K562 (cell line): ENCODE measurements around the gene SPATA20. TPM values are rescaled to one million over a fixed set of nuclear protein-coding genes. Genes with fewer than 3 reads are reported as not detected.

Experiments used
- CTCF ChIP-seq, 3 experiments: IDR thresholded peaks in 2 of 3; conservative IDR thresholded peaks in 1 of 3; 2 replicates each; pipeline ENCODE4 v1.5.1; 2011 to 2012; ENCODE audit warnings: low read length in 3 of 3, mild to moderate bottlenecking in 3 of 3, control low read depth in 2 of 3, improper control_type of control experiment in 1 of 3, inconsistent platforms in 1 of 3, low read depth in 1 of 3, mixed read lengths in 1 of 3, moderate library complexity in 1 of 3; ENCODE audit not compliant: insufficient read depth in 2 of 3
- DEAF1 ChIP-seq: fragments of 450-650 bp; formaldehyde crosslinking; IDR thresholded peaks from 2 replicates; pipeline ENCODE4 v1.4.0; 2020; ENCODE audit warnings: mild to moderate bottlenecking, moderate library complexity
- KLF16 ChIP-seq: IDR thresholded peaks from 2 replicates; pipeline ENCODE4 v1.6.1; 2016; ENCODE audit warnings: antibody characterized with exemption
- RAD21 ChIP-seq, 2 experiments: fragments of 250-450 bp in 1 of 2; fragments of 450-650 bp in 1 of 2; sonication (Bioruptor Pico) in 1 of 2; formaldehyde crosslinking in 1 of 2; IDR thresholded peaks in 1 of 2; conservative IDR thresholded peaks in 1 of 2; 2 replicates each; pipeline versions ENCODE4 v1.4.0 to v1.8.0; 2020 to 2022; ENCODE audit warnings: mild to moderate bottlenecking in 2 of 2, moderate library complexity in 1 of 2
- TFAP4 ChIP-seq: sonication (generic); formaldehyde crosslinking; IDR thresholded peaks from 2 replicates; pipeline ENCODE4 v1.8.0; 2022; ENCODE audit warnings: missing genetic modification reagents, mild to moderate bottlenecking, moderate library complexity, borderline replicate concordance
- YBX1 ChIP-seq: fragments of 450-650 bp; IDR thresholded peaks from 2 replicates; pipeline ENCODE4 v1.7.1; 2016; ENCODE audit warnings: mild to moderate bottlenecking
- ZNF274 ChIP-seq: IDR thresholded peaks from 2 replicates; pipeline ENCODE4 v1.6.1; 2011; ENCODE audit warnings: low read depth, mild to moderate bottlenecking, low read length, moderate library complexity, borderline replicate concordance
- ZNF592 ChIP-seq: fragments of 450-650 bp; IDR thresholded peaks from 2 replicates; pipeline ENCODE4 v1.6.1; 2017; ENCODE audit warnings: antibody characterized with exemption, mild to moderate bottlenecking
- polyA plus RNA-seq, 8 experiments: library from polyadenylated mRNA; depleted of rRNA in 4 of 8; stranded (reverse) in 5 of 8; unstranded in 3 of 8; fragments of >200 nt; fragmentation: Nextera tagmentation in 2 of 8; fragmentation: Illumina TruSeq in 1 of 8; extraction: Ambion mirVana in 2 of 8; extraction: Trizol in 1 of 8; gene quantifications; 2 replicates each; pipeline versions ENCODE4 v1.2.1 to v1.2.3, GENCODE V29; 2011 to 2014; ENCODE audit warnings: inconsistent platforms in 1 of 8, missing spikeins in 1 of 8
- total RNA-seq, 7 experiments: library from RNA; depleted of rRNA in 6 of 7; stranded (reverse); fragments of >200 nt in 6 of 7; fragmentation: Illumina TruSeq in 2 of 7; extraction: Trizol in 2 of 7; gene quantifications; 2 replicates each; pipeline versions ENCODE4 v1.2.1 to v1.2.3, GENCODE V29; 2011 to 2021; ENCODE audit warnings: low replicate concordance in 1 of 7

Gene SPATA20
- total and polyA plus RNA-seq, 9 of the 15 experiments (the other 6 are each of a cell fraction or from before 2014, with no cell fraction given) = 0.08 to 4.0 (median 1.5) TPM

GRCh38 chr17:50596191-50597037 lies 49.4 kb downstream of the SPATA20 start (continued):
- TF ChIP-seq ZNF592 = no peak
- no peak for TF ChIP-seq DEAF1 (CRISPR knock-in tag)
- no peak for TF ChIP-seq YBX1
- peak in 1 of 2 experiments; percentile 46; a peak in 2 of 4 replicates for TF ChIP-seq RAD21 (CRISPR knock-in tag; conservative IDR thresholded peaks at IDR 0.05 in 1 of 2, IDR thresholded peaks at IDR 0.05 in 1 of 2)
- TF ChIP-seq CTCF (IDR thresholded peaks at IDR 0.05 in 2 of 3, conservative IDR thresholded peaks at IDR 0.05 in 1 of 3; ENCODE audit: insufficient read depth in 2 of 3, low read depth in 1 of 3, low read length in 3 of 3) = peak; percentile 65 to 72 (median 66)
- TF ChIP-seq ZNF274 = no peak
- no peak for TF ChIP-seq KLF16
- peak; percentile 25; the same call in 1 of the 2 replicates for TF ChIP-seq TFAP4
